ENCODE measurements around the gene SLC37A3.

GRCh38 chr7:140426130-140426529, 27.8 kb upstream of the SLC37A3 start:
- TF ChIP-seq SUZ12 (IDR thresholded peaks at IDR 0.05; ENCODE audit: extremely low read depth, insufficient read depth, insufficient read length) = no peak
- no peak for TF ChIP-seq YY1 (IDR thresholded peaks at IDR 0.05; ENCODE audit: insufficient read depth, insufficient read length)
